CD14-positive monocyte (primary cell): ENCODE measurements around the gene LAMP1. TPM values are rescaled to one million over a fixed set of nuclear protein-coding genes. Genes with fewer than 3 reads are reported as not detected.

ENCODE experiments used
- DNase-seq, 3 donors: peaks; one replicate each; pipeline ENCODE4 v3.0.0-alpha.2; 2011 to 2022
- H2AFZ ChIP-seq: 2 replicates; pipeline ENCODE4 v1.6.0; 2012; ENCODE audit warnings: mild to moderate bottlenecking, low read depth, low read length, inconsistent platforms; ENCODE audit not compliant: insufficient read depth, poor library complexity, severe bottlenecking
- H3K27ac ChIP-seq, 2 donors: 1 replicate in 1 of 2; 2 replicates in 1 of 2; pipeline ENCODE4 v1.5.1; 2012 to 2013; ENCODE audit warnings: low read length in 2 of 2, control low read depth in 1 of 2, inconsistent platforms in 1 of 2, low read depth in 1 of 2, mild to moderate bottlenecking in 1 of 2
- H3K27me3 ChIP-seq, 2 donors: one replicate each; pipeline versions ENCODE4 v1.6.0 to v1.6.1; 2011 to 2013; ENCODE audit warnings: low read length in 2 of 2; ENCODE audit not compliant: control insufficient read depth in 2 of 2, insufficient read depth in 2 of 2
- H3K36me3 ChIP-seq, 2 donors: replicated peaks in 1 of 2; 1 replicate in 1 of 2; 2 replicates in 1 of 2; pipeline versions ENCODE4 v1.5.1 to v1.6.1; 2012 to 2013; ENCODE audit warnings: low read length in 2 of 2, control low read depth in 1 of 2, inconsistent platforms in 1 of 2, mild to moderate bottlenecking in 1 of 2; ENCODE audit not compliant: insufficient read depth in 2 of 2, control insufficient read depth in 1 of 2
- H3K4me1 ChIP-seq, 2 donors: 1 replicate in 1 of 2; 2 replicates in 1 of 2; pipeline versions ENCODE4 v1.5.1 to v1.6.1; 2012 to 2013; ENCODE audit warnings: low read length in 2 of 2, control low read depth in 1 of 2, inconsistent platforms in 1 of 2, mild to moderate bottlenecking in 1 of 2, moderate library complexity in 1 of 2; ENCODE audit not compliant: insufficient read depth in 2 of 2, control insufficient read depth in 1 of 2
- H3K4me2 ChIP-seq: replicated peaks from 2 replicates; pipeline ENCODE3; 2012; ENCODE audit warnings: low read length, moderate library complexity, mild to moderate bottlenecking; ENCODE audit not compliant: poor library complexity, severe bottlenecking; ENCODE audit errors: extremely low read depth
- H3K4me3 ChIP-seq, 3 experiments: fragments of 200-600 bp in 1 of 3; sonication (generic) in 1 of 3; replicated peaks in 1 of 3; 1 replicate in 2 of 3; 2 replicates in 1 of 3; pipeline ENCODE4 v1.5.1; 2011 to 2013; ENCODE audit warnings: low read length in 3 of 3, mild to moderate bottlenecking in 3 of 3, control low read depth in 2 of 3, low read depth in 2 of 3, inconsistent platforms in 1 of 3, moderate library complexity in 1 of 3
- H3K79me2 ChIP-seq: 2 replicates; pipeline ENCODE4 v1.6.0; 2012; ENCODE audit warnings: mild to moderate bottlenecking, control low read depth, inconsistent platforms, low read length, moderate library complexity; ENCODE audit not compliant: insufficient read depth
- H3K9ac ChIP-seq: 2 replicates; pipeline ENCODE4 v1.6.0; 2017; ENCODE audit warnings: low read length, mild to moderate bottlenecking; ENCODE audit not compliant: insufficient read depth, poor library complexity, severe bottlenecking
- H3K9me3 ChIP-seq, 2 donors: replicated peaks in 1 of 2; 1 replicate in 1 of 2; 2 replicates in 1 of 2; pipeline versions ENCODE4 v1.5.1 to v1.6.1; 2012 to 2013; ENCODE audit warnings: low read length in 2 of 2, control low read depth in 1 of 2; ENCODE audit not compliant: control insufficient read depth in 1 of 2, insufficient read depth in 1 of 2
- H4K20me1 ChIP-seq: 2 replicates; pipeline ENCODE4 v1.6.0; 2012; ENCODE audit warnings: mild to moderate bottlenecking, low read length, control low read depth, moderate library complexity; ENCODE audit not compliant: insufficient read depth
- H3K27ac Mint-ChIP-seq, 7 donors: one replicate each; pipeline ENCODE4 v1.8.0; 2020; ENCODE audit warnings: mild to moderate bottlenecking in 7 of 7, mixed read lengths in 7 of 7, moderate library complexity in 6 of 7, inconsistent platforms in 2 of 7
- H3K27me3 Mint-ChIP-seq, 3 donors: one replicate each; pipeline ENCODE4 v1.8.0; 2021 to 2022; ENCODE audit warnings: low read depth in 3 of 3, mild to moderate bottlenecking in 3 of 3, mixed read lengths in 3 of 3, moderate library complexity in 3 of 3, inconsistent platforms in 1 of 3
- H3K36me3 Mint-ChIP-seq, 2 donors: one replicate each; pipeline ENCODE4 v1.8.0; 2020; ENCODE audit warnings: mixed read lengths in 2 of 2, inconsistent platforms in 1 of 2, mild to moderate bottlenecking in 1 of 2
- H3K4me1 Mint-ChIP-seq: one replicate; pipeline ENCODE4 v1.8.0; 2020; ENCODE audit warnings: mild to moderate bottlenecking, mixed read lengths
- H3K4me3 Mint-ChIP-seq, 2 donors: one replicate each; pipeline ENCODE4 v1.8.0; 2020; ENCODE audit warnings: mild to moderate bottlenecking in 2 of 2, mixed read lengths in 2 of 2, moderate library complexity in 1 of 2
- H3K9me3 Mint-ChIP-seq, 7 donors: one replicate each; pipeline ENCODE4 v1.8.0; 2020 to 2022; ENCODE audit warnings: mixed read lengths in 7 of 7, mild to moderate bottlenecking in 6 of 7, moderate library complexity in 6 of 7, inconsistent platforms in 2 of 7
- CTCF ChIP-seq: fragments of 200-600 bp; IDR thresholded peaks from one replicate; pipeline ENCODE4 v1.8.0; 2022; ENCODE audit warnings: antibody characterized with exemption, mild to moderate bottlenecking
- WGBS: methylation state at CpG from one replicate; pipeline ENCODE4 v1.1.5; 2013; ENCODE audit warnings: missing lambda C conversion rate; ENCODE audit not compliant: insufficient coverage; 5-methylcytosine and 5-hydroxymethylcytosine counted together
- intact Hi-C, 2 donors: fragments of 100-400 bp; cut with micrococcal nuclease; formaldehyde crosslinking; loops; one replicate each; pipeline versions ENCODE4 v1.15.0 to v1.15.1; 2023
- polyA plus RNA-seq, 3 donors: library from polyadenylated mRNA; depleted of rRNA in 1 of 3; unstranded in 2 of 3; stranded (reverse) in 1 of 3; fragments of 300-500 nt in 2 of 3; fragments of >200 nt in 1 of 3; fragmentation: Illumina TruSeq in 2 of 3; gene quantifications; 1 replicate in 2 of 3; 2 replicates in 1 of 3; pipeline ENCODE4 v1.2.3, GENCODE V29; 2012 to 2021

The LAMP1 gene
- polyA plus RNA-seq, 3 donors: 22.0 to 122 (median 24.5) TPM

GRCh38 chr13:113304121-113304520 is 7.1 kb downstream of the LAMP1 start:
- Histone ChIP-seq H3K9ac (no peak overlapping the region), H3K36me3 (peaks cover 17 to 47% of the 10 kb centered on the region in 2 donors), H3K9me3 (no peaks in the 10 kb centered on the region), H3K4me2 (no peak overlapping the region), H3K4me3 (no peak overlapping the region), H3K79me2 (peaks cover 99% of the 10 kb centered on the region), H3K27me3 (no peaks in the 10 kb centered on the region), H4K20me1 (peaks cover 97% of the 10 kb centered on the region), H3K27ac (no peak overlapping the region), H2AFZ (no peak overlapping the region), H3K4me1 (peaks cover 12 to 16% of the 10 kb centered on the region in 2 donors)
- no peak overlapping the region for H3K4me3 Mint-ChIP-seq
- no peak overlapping the region for H3K27ac Mint-ChIP-seq
- TF ChIP-seq CTCF: no peak
- H3K36me3 Mint-ChIP-seq: peaks cover 14 to 56% of the 10 kb centered on the region in 2 donors
- no peak for DNase-seq
- WGBS: 93% methylated on average over 4 of the region's 7 CpGs
- no peaks in the 10 kb centered on the region for H3K9me3 Mint-ChIP-seq
- H3K4me1 Mint-ChIP-seq: peaks cover 10% of the 10 kb centered on the region
- intact Hi-C loops: no loop called here
- peaks cover 0 to 2% (median 0%) of the 10 kb centered on the region in 3 donors for H3K27me3 Mint-ChIP-seq

- Histone ChIP-seq H3K4me2 (no peak overlapping the region), H3K9ac (no peak overlapping the region), H3K9me3 (no peaks in the 10 kb centered on the region), H3K27me3 (no peaks in the 10 kb centered on the region), H3K4me1 (peaks cover 1 to 5% of the 10 kb centered on the region in 2 donors), H4K20me1 (peaks cover 93% of the 10 kb centered on the region), H3K36me3 (peaks cover 24 to 58% of the 10 kb centered on the region in 2 donors), H2AFZ (no peak overlapping the region), H3K79me2 (peaks cover 93% of the 10 kb centered on the region), H3K4me3 (no peak overlapping the region), H3K27ac (peak overlapping the region in 1 of 2 donors; percentile 9)
- no peaks in the 10 kb centered on the region for H3K4me1 Mint-ChIP-seq
- no peaks in the 10 kb centered on the region for H3K9me3 Mint-ChIP-seq
- intact Hi-C loops: no loop called here
- H3K27me3 Mint-ChIP-seq: no peaks in the 10 kb centered on the region
- WGBS: 92% methylated on average over 5 of the region's 7 CpGs
- DNase-seq: no peak
- TF ChIP-seq CTCF: no peak
- peak overlapping the region in 1 of 7 donors; percentile 56 for H3K27ac Mint-ChIP-seq
- H3K36me3 Mint-ChIP-seq: peaks cover 20 to 67% of the 10 kb centered on the region in 2 donors
- no peak overlapping the region for H3K4me3 Mint-ChIP-seq
Observed at GRCh38 chr13:113305208-113305607, 8.2 kb downstream of the LAMP1 start.
